Measurements from ENCODE around the gene HNRNPLL. TPM values are rescaled to one million over a fixed set of nuclear protein-coding genes. Genes with fewer than 3 reads are reported as not detected.
"Not testable (repeated sequence)": the region's sequence is repeated elsewhere in the genome, so short reads cannot be mapped to it uniquely, and the experiment has no call there.

Gene HNRNPLL
- total RNA-seq, 1 donor from 2014 or later, result 63.0 TPM

DNA sequence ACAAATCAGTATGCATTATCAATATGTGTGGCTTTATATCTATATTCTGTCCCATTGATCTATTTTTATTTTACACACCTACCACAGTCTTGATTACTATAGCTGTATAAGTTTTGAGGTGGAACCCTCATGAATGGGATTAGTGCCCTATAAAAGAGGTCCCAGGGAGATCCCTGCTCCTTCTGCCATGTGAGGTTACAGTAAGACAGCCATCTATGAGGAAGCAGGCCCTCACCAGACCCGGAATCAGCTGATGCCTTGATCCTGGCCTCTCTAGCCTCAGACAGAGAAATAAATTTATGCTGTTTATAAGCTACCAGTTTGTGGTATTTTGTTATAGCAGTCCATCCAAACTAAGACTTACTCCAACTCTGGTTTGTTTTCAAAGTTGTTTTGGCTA lies 54.9 kb downstream of the HNRNPLL start:
- Mint-ChIP-seq H3K4me1 (ENCODE audit: unreplicated experiment) (peaks cover 9% of the 10 kb centered on the region), H3K9me3 (ENCODE audit: unreplicated experiment) (no peaks in the 10 kb centered on the region), H3K27me3 (ENCODE audit: unreplicated experiment) (no peaks in the 10 kb centered on the region), H3K36me3 (ENCODE audit: unreplicated experiment) (peaks cover 15% of the 10 kb centered on the region), H3K4me3 (ENCODE audit: unreplicated experiment) (no peak overlapping the region), H3K27ac (ENCODE audit: unreplicated experiment) (no peak overlapping the region)
- DNase-seq (ENCODE audit: extremely low spot score, unreplicated experiment), result no peak
- TF ChIP-seq, protein P1, sequence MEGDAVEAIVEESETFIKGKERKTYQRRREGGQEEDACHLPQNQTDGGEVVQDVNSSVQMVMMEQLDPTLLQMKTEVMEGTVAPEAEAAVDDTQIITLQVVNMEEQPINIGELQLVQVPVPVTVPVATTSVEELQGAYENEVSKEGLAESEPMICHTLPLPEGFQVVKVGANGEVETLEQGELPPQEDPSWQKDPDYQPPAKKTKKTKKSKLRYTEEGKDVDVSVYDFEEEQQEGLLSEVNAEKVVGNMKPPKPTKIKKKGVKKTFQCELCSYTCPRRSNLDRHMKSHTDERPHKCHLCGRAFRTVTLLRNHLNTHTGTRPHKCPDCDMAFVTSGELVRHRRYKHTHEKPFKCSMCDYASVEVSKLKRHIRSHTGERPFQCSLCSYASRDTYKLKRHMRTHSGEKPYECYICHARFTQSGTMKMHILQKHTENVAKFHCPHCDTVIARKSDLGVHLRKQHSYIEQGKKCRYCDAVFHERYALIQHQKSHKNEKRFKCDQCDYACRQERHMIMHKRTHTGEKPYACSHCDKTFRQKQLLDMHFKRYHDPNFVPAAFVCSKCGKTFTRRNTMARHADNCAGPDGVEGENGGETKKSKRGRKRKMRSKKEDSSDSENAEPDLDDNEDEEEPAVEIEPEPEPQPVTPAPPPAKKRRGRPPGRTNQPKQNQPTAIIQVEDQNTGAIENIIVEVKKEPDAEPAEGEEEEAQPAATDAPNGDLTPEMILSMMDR (IDR thresholded peaks at IDR 0.05), result no peak

DNA sequence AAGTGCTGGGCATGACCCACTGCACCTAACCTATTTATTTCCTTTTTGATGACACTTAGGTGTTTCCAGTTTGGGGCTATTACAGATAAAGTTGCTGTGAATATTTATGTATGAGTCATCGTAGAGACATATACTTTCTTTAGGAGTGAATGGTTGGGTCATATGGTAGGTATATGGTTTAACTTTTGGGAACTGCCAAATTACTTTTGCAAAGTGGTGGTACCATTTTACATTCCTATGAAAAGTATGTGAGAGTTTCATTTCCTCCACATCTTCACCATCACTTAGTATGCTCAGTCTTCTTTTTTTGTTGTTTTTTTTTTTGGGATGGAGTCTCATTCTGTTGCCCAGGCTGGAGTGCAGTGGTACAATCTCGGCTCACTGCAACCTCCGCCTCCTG lies 56.1 kb downstream of the HNRNPLL start:
- Mint-ChIP-seq H3K9me3 (ENCODE audit: unreplicated experiment) (no peaks in the 10 kb centered on the region), H3K27me3 (ENCODE audit: unreplicated experiment) (no peaks in the 10 kb centered on the region), H3K4me1 (ENCODE audit: unreplicated experiment) (peaks cover 21% of the 10 kb centered on the region), H3K27ac (ENCODE audit: unreplicated experiment) (no peak overlapping the region), H3K36me3 (ENCODE audit: unreplicated experiment) (peaks cover 6% of the 10 kb centered on the region), H3K4me3 (ENCODE audit: unreplicated experiment) (no peak overlapping the region)
- DNase-seq (ENCODE audit: extremely low spot score, unreplicated experiment), result no peak
- TF ChIP-seq, protein P1 (IDR thresholded peaks at IDR 0.05), result no peak

DNA sequence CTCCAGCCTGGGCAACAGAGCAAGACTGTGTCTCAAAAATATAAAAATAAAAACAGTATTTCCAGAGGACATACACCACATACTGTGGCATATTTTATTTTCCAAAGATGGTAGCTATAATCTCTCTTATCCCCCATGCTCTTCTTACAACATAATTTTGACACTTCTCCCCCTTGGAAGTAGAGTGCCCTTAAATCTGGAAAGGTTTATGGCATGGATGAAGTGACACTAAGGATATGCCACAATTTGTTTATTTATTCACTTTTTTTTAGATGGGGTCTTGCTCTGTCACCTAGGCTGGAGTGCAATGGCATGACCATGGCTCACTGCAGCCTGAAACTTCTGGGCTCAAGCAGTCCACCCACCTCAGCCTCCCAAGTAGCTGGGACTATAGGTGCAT lies 56.7 kb downstream of the HNRNPLL start:
- Mint-ChIP-seq H3K4me1 (ENCODE audit: unreplicated experiment) (peaks cover 26% of the 10 kb centered on the region), H3K4me3 (ENCODE audit: unreplicated experiment) (no peak overlapping the region), H3K27me3 (ENCODE audit: unreplicated experiment) (no peaks in the 10 kb centered on the region), H3K36me3 (ENCODE audit: unreplicated experiment) (peaks cover 4% of the 10 kb centered on the region), H3K9me3 (ENCODE audit: unreplicated experiment) (no peaks in the 10 kb centered on the region), H3K27ac (ENCODE audit: unreplicated experiment) (no peak overlapping the region)
- no peak for DNase-seq (ENCODE audit: extremely low spot score, unreplicated experiment)
- TF ChIP-seq, protein P1 (IDR thresholded peaks at IDR 0.05), result no peak

DNA sequence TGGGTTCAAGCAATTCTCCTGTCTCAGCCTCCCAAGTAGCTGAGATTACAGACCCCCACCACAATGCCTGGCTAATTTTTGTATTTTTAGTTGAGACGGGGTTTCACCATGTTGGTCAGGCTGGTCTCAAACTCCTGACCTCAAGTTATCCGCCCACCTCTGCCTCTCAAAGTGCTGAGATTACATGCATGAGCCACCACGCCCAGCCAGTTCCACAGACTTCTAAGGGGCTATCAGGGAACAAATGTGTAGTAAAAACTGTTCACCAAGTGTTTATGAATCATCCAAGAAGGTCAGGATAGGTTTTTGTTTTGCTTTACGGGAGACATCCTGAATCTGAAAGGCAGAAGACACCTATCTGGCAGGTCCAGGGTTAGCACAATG lies 60.5 kb downstream of the HNRNPLL start:
- DNase-seq (ENCODE audit: extremely low spot score, unreplicated experiment); H3K9me3 Mint-ChIP-seq (ENCODE audit: unreplicated experiment); H3K27me3 Mint-ChIP-seq (ENCODE audit: unreplicated experiment); H3K4me3 Mint-ChIP-seq (ENCODE audit: unreplicated experiment); H3K36me3 Mint-ChIP-seq (ENCODE audit: unreplicated experiment): not testable (repeated sequence)
- H3K4me1 Mint-ChIP-seq (ENCODE audit: unreplicated experiment), result peaks cover 26% of the 10 kb centered on the region
- H3K27ac Mint-ChIP-seq (ENCODE audit: unreplicated experiment), result peak overlapping the region; percentile 81

DNA sequence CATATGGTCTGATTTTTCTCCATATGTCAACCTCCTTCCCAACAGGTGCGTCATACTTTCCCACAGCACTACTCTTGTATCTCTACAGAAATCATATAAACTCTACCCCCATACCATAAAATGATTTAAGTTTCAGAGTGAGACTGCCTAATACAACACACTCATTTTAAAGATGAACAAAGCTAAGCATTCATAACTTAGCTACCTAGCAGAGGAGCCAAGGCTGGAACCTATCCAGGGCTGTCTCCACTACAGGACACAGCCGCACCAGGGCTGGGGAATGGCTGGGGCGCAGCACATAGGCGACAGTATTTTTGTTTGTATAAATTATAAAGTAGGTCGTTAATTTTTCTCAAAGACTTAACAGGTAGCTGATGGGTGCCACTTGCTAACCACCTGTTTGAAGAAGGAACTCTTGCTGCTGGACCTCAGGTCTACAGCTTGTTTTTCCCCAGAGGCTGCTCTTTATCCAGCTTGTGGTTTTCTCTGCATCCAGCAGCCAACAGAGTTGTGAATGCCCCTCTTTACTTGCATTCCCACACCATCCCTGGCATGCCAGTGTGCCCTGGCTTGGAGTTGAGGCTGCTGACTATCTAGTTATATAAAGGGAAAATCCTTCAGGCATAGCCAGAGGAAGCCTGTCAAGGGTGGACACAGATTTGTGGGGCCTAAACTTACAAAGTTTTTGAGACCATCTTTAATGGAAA lies 62.0 kb downstream of the HNRNPLL start:
- Mint-ChIP-seq H3K9me3 (ENCODE audit: unreplicated experiment) (no peaks in the 10 kb centered on the region), H3K27ac (ENCODE audit: unreplicated experiment) (no peak overlapping the region), H3K36me3 (ENCODE audit: unreplicated experiment) (no peaks in the 10 kb centered on the region), H3K4me3 (ENCODE audit: unreplicated experiment) (no peak overlapping the region), H3K27me3 (ENCODE audit: unreplicated experiment) (no peaks in the 10 kb centered on the region), H3K4me1 (ENCODE audit: unreplicated experiment) (peaks cover 27% of the 10 kb centered on the region)
- peak; percentile 69 for DNase-seq (ENCODE audit: extremely low spot score, unreplicated experiment)
- TF ChIP-seq, protein P1 (IDR thresholded peaks at IDR 0.05), result no peak
